Epithelial cell of esophagus (primary cell): ENCODE measurements around the gene PSMD6.

Experiments used
- DNase-seq: peaks from one replicate; pipeline ENCODE4 v3.0.0; 2010; ENCODE audit warnings: low read depth
- H3K4me3 ChIP-seq: 2 replicates; pipeline ENCODE4 v1.5.1; 2011; ENCODE audit warnings: mild to moderate bottlenecking, low read length, control low read depth
- TF ChIP-seq, protein P1 (sequence below): IDR thresholded peaks from 2 replicates; pipeline ENCODE4 v1.5.1; 2011; ENCODE audit warnings: low read depth, mild to moderate bottlenecking, low read length, control low read depth, inconsistent platforms; ENCODE audit not compliant: insufficient read depth; ENCODE audit errors: missing control alignments

Gene PSMD6

GRCh38 chr3:64063207-64063982, 40.1 kb upstream of the PSMD6 start:
- peak; percentile 46 for DNase-seq
- H3K4me3 ChIP-seq, result no peak overlapping the region
- TF ChIP-seq, protein P1, sequence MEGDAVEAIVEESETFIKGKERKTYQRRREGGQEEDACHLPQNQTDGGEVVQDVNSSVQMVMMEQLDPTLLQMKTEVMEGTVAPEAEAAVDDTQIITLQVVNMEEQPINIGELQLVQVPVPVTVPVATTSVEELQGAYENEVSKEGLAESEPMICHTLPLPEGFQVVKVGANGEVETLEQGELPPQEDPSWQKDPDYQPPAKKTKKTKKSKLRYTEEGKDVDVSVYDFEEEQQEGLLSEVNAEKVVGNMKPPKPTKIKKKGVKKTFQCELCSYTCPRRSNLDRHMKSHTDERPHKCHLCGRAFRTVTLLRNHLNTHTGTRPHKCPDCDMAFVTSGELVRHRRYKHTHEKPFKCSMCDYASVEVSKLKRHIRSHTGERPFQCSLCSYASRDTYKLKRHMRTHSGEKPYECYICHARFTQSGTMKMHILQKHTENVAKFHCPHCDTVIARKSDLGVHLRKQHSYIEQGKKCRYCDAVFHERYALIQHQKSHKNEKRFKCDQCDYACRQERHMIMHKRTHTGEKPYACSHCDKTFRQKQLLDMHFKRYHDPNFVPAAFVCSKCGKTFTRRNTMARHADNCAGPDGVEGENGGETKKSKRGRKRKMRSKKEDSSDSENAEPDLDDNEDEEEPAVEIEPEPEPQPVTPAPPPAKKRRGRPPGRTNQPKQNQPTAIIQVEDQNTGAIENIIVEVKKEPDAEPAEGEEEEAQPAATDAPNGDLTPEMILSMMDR, result no peak

DNA sequence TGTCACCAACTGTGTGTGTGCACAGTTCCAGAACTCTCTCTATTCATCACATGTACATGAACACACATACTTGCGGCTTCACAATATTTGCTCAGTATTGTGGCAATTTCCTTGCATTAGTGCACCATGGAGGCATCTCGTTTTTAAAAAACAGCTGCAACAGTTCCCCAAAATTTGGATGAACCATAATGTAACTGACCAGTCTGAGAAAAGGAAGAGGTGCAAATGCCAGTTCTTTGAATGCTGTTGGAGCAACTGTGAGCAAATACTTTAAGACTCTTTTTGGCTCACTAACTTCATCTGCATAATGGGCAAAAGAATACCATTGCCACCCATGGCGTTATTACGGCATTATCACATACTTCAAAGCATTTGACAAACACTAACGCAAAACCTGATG, 38.3 kb upstream of the PSMD6 start:
- no peak overlapping the region for H3K4me3 ChIP-seq
- TF ChIP-seq, protein P1, result no peak
- no peak for DNase-seq

DNA sequence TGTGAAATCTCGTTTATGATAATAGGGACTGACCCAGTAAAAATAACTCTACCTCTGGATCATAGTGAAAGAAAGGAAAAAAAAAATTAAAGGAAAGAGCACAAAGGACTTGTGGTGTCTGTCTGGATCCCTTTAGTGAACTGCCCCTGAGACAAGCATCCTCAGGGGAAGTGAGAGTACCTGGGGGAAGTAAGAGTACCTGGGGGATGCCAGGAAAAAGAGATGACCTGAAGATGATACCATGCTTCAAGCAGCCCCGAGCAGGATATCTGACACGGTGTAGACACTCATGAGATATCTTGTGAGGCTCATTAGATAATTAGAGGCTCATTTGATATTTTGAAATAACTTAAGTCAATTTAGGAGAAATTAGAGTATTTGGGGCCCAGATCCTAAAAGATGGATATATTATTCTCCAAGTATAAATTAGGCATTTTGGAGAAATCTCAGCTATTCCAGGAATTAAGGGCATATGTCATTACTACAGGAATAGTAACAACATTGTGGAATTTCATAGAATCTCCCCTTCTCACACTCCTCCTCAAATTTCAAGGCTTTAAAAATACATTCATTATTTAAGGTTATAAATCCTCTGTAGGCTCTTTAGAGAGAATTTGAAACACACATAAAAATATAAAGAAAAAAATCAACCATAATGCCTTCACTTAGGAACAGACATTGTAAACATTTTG, 36.3 kb upstream of the PSMD6 start:
- no peak overlapping the region for H3K4me3 ChIP-seq
- no peak for DNase-seq
- TF ChIP-seq, protein P1, result no peak

DNA sequence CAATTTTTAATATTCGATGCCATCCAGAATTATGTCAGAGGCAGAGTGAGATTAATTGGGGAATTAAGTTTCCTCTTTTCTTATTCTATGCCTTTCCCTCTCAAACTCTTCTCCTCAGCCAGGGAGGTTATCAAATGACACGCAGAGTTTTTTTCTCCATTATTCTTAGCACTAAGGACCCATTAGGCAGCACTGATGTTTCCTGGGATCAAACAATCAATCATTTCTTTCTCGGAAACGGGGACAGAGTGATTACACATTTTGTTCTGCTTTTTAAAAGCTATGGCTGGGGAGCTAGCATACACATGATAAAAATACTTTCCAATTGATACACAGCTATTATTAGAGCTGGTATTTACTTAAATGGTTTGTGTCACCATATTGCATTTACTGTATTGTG, 35.3 kb upstream of the PSMD6 start:
- DNase-seq, result no peak
- no peak overlapping the region for H3K4me3 ChIP-seq
- TF ChIP-seq, protein P1, result no peak

- TF ChIP-seq, protein P1, result no peak
- DNase-seq, result no peak
- no peak overlapping the region for H3K4me3 ChIP-seq
Measured at GRCh38 chr3:64057231-64057630, 33.9 kb upstream of the PSMD6 start.

- peak; percentile 8 for DNase-seq
- H3K4me3 ChIP-seq, result no peak overlapping the region
- TF ChIP-seq, protein P1, result no peak
Measured at GRCh38 chr3:64056606-64057180, 33.4 kb upstream of the PSMD6 start.
